OCI-M2 (cell line): ENCODE results near the gene UGT2A1.
A peak's percentile ranks its signal among the peaks of the same experiment; 100 is the strongest.
"Not testable (repeated sequence)": the region's sequence is repeated elsewhere in the genome, so short reads cannot be mapped to it uniquely, and the experiment has no call there.

ENCODE experiments used
- DNase-seq: peaks from one replicate; lab custom pipeline; 2025; ENCODE audit not compliant: unreplicated experiment; lab: John Stamatoyannopoulos, UW

The UGT2A1 gene

DNA sequence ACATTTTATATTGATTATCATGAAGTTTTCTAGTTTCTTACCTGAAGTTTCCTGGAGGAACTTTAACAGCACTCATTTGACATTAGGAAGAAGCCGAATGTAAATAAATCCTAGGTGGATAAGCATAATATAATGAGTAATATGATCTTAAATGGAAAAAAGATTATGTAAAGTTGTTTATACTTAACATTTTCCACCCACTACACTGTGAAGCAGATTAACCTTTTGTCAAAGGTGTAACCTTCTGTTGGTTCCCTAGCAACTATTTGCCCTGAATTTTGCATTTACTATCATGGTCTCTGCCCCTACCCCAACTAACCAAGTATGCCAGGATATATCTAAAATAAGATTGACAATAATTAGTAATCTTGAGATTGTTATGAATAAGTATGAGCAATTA is at the start of gene UGT2A1:
Gene UGT2A1 (minus strand): TSS at position 101 of the 400 bp plus-strand sequence. CDS start 5,603 bp downstream, outside the sequence.
- no peak for DNase-seq

DNA sequence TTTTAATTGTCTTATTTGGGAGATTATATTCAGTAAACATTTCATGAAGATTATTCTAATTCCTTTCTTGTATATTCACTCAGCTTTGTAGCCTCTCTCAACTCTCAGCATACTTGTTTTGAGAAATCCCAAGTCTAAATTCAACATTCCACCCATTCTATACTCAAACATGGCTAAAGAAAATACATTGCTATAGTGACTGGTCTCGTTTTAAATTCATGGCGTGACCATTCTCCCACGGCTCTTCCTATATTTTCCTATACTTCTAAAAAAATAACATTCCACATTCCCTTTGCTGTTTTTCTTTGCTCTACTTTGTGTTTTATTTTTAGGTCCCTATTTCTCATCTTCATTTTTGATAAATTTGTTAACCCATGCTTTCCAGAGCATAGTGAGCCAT is 49.2 kb upstream of the UGT2A1 start:
- no peak for DNase-seq

DNA sequence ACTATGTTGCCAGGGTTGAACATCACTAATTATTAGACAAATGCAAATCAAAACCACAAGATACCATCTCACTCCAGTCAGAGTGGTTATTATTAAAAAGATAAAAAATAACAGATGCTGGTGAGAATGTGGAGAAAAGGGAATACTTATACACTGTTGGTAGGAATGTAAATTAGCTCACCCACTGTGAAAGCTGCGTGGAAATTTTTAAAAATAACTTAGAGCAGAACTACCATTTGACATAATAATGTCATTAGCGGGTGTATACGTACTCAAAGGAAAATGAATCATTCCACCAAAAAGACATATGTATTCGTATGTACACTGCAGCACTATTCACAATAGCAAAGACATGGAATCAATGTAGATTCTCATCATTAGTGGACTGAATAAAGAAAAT is 48.6 kb upstream of the UGT2A1 start:
- no peak for DNase-seq

DNA sequence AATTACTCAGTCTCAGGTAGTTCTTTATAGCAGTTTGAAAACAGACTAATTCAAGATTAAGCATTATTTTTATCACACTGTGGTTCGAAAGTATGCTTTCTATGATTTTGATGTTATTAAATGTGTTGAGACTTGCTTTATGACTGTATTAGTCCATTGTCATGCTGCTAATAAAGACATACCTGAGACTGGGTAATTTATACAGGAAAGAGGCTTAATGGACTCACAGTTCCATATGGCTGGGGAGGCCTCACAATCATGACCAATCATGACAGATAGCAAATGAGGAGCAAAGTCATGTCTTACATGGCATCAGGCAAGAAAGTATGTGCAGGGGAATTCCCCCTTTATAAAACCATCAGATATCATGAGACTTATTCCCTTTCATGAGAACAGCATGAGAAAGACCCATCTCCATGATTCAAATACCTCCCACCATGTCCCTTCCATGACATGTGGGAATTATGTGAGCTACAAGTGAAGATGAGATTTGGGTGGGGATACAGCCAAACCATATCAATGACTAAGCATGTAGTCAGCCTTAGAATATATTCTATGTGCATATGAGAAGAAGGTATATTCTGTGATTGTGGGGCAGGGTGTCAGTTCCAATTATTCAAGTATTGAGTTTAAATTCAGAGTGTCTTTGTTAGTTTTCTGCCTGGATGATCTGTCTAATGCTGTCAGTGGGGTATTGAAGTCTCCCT is 44.6 kb upstream of the UGT2A1 start:
- no peak for DNase-seq

DNA sequence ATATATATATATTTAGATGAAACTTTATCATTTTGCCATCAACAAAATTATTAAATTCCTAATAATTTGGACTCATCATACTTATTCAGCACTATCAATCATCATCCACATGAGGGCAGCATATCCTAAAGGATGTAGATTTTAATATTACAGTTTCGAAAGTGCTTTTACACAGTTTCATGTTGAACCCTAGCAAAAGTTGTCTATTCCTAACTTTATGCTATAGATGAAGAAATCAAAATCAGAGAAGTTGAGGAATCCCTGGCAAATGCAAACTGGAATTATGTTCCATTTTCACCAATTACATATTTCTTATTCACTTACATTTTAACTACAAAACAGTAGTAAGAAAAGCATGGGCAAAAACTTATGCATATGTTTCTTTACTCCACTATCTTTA is 36.6 kb upstream of the UGT2A1 start:
- DNase-seq = no peak

DNA sequence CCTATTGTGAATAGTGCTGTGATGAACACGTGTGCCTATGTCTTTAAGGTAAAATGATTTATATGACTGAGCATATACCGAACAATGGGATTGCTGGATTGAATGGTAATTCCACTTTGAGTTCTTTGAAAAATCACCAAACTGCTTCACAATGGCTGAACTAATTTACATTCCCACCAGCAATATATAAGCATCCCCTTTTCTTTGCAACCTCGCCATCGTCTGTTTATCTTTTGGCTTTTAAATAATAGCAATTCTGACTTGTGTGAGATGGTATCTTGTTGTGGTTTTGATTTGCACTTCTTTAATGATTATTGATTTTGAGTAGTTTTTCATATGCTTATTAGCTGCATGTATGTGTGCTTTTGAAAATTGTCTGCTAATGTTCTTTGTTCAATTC is 31.8 kb upstream of the UGT2A1 start:
- no peak for DNase-seq

DNA sequence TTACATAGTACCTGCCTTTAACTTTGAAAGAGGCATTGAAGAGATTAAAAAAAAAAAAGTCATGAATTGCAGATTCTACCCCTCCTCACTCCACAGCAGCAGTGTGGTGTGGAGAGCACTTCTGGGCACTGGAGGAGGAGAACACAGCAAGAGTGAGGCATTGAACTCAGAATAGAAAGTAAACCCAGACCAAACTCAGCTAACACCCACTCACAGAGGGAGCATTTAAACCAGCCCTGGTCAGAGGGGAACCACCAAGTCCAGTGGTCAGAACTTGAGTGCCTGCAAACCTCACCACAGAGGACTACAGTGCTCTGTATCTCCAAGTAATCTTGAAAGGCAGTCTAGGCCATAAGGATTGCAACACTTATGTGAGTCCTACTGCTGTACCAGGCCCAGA is 15.6 kb upstream of the UGT2A1 start:
- DNase-seq = no peak

DNA sequence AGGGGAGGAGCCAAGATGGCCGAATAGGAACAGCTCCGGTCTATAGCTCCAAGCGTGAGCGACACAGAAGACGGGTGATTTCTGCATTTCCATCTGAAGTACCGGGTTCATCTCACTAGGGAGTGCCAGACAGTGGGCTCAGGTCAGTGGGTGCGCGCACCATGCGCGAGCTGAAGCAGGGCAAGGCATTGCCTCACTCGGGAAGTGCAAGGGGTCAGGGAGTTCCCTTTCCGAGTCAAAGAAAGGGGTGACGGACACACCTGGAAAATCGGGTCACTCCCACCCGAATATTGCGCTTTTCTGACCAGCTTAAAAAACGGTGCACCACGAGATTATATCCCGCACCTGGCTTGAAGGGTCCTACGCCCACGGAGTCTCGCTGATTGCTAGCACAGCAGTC is 11.0 kb upstream of the UGT2A1 start:
- DNase-seq = not testable (repeated sequence)

DNA sequence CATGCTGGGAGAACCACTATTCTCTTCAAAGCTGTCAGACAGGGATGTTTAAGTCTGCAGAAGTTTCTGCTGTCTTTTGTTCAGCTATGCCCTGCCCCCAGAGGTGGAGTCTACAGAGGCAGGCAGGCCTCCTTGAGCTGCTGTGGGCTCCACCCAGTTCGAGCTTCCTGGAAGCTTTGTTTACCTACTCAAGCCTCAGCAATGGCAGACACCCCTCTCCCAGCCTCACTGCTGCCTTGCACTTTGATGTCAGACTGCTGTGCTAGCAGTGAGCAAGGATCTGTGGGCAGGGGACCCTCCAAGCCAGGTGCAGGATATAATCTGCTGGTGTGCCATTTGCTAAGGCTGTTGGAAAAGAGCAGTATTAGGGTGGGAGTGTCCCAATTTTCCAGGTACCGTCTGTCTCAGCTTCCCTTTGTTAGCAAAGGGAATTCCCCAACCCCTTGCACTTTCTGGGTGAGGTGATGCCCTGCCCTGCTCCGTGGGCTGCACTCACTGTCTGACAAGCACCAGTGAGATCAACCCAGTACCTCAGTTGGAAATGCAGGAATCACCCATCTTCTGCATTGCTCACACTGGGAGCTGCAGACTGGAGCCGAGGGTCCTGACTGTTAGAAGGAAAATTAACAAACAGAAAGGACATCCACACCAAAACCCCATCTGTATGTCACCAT is 8.2 kb upstream of the UGT2A1 start:
- not testable (repeated sequence) for DNase-seq

DNA sequence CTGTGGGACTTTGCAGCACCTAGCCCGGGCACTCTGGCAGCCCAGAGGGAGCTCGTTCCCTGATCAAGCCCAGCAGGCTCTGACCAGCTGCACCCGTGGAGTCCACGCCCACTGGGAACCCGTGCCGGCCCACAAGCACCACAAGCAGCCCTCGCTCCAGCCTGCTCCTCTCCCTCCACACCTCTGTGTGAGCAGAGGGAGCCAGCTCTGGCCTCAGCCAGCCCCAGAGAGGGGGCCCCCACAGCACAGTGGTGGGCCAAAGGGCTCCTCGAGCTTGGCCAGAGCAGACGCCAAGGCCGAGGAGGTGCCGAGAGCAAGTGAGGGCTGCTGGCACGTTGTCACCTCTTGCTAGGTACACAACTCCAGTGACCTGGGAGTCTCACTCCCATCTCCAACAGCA is 5.1 kb upstream of the UGT2A1 start:
- no peak for DNase-seq

DNA sequence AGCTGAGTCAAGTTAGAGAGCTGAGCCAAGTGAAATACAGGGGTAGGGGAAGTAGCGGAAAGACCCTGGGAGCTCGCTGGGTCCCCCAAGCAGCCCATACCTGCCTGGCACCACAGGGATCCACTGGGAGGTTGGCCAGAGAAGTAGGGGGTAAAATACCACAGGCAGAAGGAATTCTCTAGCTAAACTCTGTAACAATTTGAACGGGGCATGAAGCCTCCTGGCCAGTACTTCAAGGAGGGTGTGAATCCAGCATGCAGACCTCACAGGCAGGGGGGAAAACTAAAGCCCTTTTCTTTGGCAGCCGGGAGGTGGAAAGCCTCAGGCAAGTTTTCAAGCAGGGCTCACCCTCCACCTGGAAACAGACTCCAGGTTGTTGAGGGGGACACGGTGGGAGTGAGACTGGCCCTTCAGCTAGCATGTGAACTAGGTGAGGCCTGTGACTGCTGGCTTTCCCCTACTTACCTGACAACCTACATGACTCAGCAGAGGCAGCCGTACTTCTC is 3.7 kb upstream of the UGT2A1 start:
- no peak for DNase-seq

DNA sequence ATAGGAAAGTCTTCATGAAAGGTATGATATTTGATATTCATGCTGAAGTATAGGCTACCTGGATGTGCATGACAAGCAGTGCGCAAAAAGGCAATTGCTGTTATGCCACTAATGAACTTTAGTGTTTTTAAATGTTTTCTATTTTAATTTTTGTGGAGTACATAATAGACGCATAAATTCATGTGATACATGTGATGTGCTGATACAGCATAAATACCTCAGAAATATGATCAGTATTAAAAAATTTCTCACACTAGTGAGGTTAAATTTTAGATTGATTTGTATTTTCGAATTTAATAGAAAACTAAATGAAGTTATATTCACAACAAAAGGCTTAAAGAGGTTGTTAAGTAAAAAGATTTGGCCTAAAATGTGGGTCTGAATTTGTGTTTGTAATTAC is 2.2 kb downstream of the UGT2A1 start:
- DNase-seq = no peak

DNA sequence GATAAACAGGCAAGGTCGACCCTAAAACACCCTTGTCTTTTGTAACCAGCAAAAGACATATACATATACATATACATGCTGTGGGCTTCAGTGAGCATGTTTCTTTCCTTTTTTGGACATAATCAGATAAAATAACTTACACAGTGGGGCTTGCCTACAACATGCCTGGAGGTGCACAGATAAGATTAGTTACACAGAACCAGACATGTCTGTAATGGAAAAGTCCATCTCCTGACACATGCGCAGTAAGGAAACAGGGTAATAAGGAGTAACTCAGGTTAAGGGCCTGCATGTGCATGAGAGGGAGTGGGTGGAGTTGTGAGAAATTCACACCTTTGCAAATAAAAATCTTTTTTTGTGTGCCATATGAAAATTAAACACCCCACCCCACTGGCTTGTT is 3.4 kb downstream of the UGT2A1 start:
- peak; percentile 48 for DNase-seq

DNA sequence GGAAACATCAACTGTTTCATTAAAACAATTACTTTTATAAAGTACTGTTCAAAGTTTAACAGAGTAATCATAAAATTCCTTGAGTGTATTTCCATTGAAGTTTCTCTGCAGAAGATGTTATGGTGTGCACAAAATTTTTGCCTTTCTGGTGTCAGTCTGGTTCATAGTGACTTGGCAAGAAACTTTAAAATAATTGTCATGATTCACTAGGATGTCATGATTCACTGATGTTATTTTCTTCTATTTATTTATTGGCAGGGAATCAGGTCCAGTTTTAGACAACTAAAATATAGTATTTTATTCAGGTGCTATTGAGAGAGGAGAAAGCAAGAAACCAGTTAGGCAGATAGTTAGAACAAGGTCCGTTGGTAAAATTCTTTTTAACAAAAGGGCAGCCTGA is 3.8 kb downstream of the UGT2A1 start:
- no peak for DNase-seq

DNA sequence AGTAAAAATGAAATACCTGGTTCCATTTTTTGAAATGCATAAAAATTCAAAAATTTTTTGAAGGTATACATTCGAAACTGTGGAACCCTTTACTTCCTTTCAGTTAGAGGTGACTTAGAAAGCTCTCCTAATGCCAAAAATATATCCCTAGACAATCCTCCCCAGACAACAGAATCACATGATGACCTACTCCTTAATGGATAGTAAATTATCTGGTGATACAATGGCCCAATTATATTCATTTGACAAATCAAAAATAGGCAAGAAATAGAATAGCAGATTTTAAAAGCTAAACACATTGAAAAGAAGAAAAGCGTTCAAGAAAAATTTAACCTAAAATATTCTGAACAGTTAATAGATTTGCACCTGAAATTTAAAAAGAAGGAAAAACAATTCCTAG is 10.1 kb downstream of the UGT2A1 start:
- DNase-seq = no peak

DNA sequence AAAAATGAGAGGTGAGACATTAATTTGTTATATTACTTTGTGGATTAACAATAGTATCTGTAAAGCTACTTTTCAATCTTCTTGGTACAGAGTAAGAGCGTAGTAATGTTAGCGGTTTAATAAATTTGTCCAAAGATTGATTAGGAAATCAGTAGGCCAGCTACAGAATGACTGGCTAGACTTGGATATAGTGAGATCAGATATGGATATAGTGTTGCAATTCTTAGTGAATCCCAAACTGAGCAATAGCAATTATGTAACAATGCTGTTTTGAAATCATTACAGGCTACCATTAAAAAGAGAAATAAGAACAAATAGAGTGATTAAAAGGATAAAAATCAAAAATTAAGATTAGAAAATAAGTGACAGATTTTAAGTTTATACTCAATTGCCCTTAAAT is 12.8 kb downstream of the UGT2A1 start:
- no peak for DNase-seq

DNA sequence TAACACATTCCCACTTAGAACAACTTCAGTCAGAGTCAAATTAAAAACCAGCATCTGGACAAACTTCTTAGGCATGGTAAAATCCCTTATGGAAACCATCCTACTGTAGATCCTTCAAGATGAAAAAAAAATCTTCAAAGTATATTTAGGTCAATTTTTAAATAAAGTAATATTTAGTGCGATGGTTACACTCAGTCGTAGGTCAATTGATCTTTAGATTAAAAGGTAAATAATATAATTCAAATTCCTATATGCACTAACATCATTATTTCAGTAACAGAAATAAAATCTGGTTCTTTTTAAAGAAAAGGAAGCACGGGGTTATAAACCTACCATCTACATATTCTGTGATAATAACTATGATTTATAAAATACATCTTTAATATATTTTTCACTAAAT is 13.5 kb downstream of the UGT2A1 start, which contains the start of gene UGT2A2:
Gene UGT2A2 (minus strand): TSS at position 101 of the 400 bp plus-strand sequence. CDS start 2 bp downstream, at position 99.
- DNase-seq = no peak

DNA sequence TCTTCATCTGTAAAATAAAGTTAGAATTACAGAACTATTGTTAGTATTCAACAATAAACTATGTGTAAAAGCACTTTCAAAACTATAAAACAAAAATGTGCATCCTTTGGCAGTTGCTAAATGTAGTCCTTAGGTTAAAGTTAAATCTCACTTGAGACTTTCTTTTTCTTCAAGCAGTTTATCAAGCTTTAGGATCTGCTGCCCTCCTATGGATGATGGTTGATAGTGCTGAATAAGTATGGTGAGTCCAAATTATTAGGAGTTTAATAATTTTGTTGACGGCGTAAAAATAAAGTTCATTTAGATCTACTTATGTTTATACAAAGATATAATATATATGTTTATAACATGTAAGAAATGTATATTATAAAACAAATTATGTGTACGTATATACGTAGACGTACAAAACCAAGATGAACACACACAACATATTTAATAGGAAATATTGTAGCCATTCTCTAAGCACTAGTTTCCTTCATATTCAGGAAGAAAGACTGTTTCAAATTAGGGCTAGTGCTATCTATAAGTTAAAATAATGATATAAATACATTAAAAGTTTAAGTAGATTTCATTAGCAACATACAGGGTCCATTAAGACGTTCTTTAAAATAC is 35.9 kb downstream of the UGT2A1 start:
- no peak for DNase-seq

DNA sequence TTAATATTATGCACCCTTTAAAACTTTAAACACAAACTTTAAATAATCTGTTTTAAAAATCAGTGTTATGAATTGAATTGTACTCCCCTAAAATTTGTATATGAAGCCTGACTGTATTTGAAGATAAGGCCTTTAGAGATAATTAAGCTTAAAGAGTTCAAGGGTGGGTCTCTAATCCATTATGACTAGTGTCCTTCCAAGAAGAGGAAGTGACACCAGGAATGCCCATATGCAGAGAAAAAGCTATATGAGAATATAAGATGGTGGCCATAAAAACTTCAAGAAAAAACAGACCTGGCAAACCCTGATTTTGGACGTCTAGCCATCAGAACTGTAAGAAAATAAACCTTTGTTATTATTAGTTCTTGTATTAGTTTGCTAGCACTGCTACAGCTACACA is 42.6 kb downstream of the UGT2A1 start:
- no peak for DNase-seq

DNA sequence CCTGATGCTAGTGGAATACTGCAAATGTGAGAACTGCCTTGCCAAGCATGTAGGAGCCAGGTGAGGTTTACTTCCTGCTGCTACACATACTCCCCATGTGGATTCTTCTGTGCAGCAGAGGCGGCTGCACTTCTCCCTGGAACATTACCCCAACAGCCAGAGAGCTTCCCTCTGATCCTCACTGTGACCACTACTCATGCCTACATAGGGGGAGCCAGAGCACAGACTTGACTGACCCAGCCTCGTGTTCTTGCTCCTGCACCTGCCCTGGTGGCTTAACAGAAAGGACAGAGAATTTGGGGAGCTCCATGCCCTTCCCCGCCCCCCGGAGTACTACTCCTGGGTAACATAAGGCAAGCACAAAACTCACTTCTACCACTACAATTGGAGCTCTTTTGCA is 52.0 kb downstream of the UGT2A1 start:
- no peak for DNase-seq

DNA sequence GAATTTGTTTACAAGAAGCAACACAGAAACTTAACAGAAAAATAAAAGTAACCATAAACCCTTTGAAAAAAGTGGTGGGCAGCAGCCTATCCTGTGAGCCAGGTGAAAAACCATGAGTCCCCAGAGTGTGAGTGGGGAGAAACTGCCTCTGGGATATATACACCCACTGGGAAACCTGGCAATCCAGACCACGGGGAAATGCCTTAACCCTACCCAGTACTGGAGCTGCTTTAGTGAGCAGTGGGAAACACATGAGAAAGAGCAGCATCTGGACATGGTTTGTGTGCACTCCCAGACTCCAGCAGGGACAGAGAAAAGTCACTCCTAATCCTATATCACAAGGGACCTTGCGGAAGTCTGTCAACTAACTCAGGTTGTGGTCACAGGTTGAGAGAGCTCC is 53.0 kb downstream of the UGT2A1 start:
- DNase-seq = no peak

DNA sequence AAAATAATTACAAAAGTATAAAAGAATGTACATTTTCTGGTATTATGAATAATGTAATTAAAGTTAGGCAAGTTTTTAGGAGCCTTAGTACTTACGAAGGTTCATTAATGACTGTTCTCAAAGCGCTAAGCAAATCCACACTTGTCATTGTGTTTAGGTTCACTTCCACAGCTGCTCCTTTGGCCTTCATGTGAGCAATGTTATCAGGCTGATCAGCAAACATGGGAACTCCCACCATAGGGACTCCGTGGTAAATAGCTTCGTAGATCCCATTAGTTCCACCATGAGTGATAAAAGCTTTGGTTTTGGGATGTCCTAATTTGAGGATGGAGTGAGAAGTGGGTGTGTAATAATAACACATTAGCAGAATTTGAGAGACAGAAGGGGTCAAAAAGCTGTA is 58.7 kb downstream of the UGT2A1 start:
- no peak for DNase-seq
